Measurements from ENCODE around the gene ITPA.

DNA sequence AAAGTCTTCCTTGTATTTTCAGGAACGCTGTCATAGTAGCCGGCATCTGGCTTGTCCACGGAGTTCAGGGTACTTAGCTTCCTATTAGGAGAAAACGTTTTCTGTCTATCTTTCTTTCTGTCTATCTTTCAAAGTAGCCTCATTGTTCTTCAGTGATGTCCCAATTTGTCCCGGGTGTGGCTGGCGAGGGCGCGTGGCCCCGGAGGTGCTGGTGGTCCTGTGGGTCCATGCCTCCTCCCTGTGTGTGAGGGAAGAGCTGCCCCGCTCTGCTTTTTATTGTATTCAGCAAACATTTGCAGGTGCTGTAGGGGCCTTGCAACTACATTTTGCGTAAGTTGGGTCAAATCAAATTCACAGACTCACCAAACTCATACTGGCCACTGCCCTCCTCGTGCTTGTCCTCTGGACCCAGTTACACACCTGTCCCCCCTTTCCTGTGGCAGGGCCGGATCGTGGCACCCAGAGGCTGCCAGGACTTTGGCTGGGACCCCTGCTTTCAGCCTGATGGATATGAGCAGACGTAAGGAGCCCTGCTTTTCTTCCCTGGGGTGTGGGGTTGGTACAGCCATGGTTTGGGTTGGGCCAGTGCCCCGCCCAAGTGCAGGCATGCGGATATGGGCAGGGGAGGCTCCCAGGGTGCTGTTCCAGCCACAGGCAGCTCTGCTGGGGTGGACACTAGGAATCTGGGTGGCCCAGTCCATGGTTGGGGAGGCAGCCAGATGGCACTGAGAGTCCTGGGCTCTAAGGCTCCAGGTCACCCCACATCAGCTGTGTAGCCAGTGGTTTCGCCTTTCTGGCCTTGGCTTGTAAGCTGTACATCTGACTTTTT lies 12.3 kb downstream of the ITPA start:
- TF ChIP-seq, protein P1, sequence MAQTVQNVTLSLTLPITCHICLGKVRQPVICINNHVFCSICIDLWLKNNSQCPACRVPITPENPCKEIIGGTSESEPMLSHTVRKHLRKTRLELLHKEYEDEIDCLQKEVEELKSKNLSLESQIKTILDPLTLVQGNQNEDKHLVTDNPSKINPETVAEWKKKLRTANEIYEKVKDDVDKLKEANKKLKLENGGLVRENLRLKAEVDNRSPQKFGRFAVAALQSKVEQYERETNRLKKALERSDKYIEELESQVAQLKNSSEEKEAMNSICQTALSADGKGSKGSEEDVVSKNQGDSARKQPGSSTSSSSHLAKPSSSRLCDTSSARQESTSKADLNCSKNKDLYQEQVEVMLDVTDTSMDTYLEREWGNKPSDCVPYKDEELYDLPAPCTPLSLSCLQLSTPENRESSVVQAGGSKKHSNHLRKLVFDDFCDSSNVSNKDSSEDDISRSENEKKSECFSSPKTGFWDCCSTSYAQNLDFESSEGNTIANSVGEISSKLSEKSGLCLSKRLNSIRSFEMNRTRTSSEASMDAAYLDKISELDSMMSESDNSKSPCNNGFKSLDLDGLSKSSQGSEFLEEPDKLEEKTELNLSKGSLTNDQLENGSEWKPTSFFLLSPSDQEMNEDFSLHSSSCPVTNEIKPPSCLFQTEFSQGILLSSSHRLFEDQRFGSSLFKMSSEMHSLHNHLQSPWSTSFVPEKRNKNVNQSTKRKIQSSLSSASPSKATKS (CRISPR knock-in tag; IDR thresholded peaks at IDR 0.05): no peak
- TF ChIP-seq, protein P2, sequence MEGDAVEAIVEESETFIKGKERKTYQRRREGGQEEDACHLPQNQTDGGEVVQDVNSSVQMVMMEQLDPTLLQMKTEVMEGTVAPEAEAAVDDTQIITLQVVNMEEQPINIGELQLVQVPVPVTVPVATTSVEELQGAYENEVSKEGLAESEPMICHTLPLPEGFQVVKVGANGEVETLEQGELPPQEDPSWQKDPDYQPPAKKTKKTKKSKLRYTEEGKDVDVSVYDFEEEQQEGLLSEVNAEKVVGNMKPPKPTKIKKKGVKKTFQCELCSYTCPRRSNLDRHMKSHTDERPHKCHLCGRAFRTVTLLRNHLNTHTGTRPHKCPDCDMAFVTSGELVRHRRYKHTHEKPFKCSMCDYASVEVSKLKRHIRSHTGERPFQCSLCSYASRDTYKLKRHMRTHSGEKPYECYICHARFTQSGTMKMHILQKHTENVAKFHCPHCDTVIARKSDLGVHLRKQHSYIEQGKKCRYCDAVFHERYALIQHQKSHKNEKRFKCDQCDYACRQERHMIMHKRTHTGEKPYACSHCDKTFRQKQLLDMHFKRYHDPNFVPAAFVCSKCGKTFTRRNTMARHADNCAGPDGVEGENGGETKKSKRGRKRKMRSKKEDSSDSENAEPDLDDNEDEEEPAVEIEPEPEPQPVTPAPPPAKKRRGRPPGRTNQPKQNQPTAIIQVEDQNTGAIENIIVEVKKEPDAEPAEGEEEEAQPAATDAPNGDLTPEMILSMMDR (CRISPR knock-in tag; IDR thresholded peaks at IDR 0.05): no peak
- TF ChIP-seq FOSL2 (CRISPR knock-in tag; IDR thresholded peaks at IDR 0.05): no peak
- TF ChIP-seq ZNF230 (CRISPR knock-in tag; IDR thresholded peaks at IDR 0.05): no peak
- no peak for TF ChIP-seq ZNF670 (CRISPR knock-in tag; IDR thresholded peaks at IDR 0.05; ENCODE audit: borderline replicate concordance)
- TF ChIP-seq, protein P3, sequence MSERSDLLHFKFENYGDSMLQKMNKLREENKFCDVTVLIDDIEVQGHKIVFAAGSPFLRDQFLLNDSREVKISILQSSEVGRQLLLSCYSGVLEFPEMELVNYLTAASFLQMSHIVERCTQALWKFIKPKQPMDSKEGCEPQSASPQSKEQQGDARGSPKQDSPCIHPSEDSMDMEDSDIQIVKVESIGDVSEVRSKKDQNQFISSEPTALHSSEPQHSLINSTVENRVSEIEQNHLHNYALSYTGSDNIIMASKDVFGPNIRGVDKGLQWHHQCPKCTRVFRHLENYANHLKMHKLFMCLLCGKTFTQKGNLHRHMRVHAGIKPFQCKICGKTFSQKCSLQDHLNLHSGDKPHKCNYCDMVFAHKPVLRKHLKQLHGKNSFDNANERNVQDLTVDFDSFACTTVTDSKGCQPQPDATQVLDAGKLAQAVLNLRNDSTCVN (CRISPR knock-in tag; IDR thresholded peaks at IDR 0.05; ENCODE audit: borderline replicate concordance): no peak
- TF ChIP-seq, protein P4, sequence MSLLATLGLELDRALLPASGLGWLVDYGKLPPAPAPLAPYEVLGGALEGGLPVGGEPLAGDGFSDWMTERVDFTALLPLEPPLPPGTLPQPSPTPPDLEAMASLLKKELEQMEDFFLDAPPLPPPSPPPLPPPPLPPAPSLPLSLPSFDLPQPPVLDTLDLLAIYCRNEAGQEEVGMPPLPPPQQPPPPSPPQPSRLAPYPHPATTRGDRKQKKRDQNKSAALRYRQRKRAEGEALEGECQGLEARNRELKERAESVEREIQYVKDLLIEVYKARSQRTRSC (CRISPR knock-in tag; IDR thresholded peaks at IDR 0.05; ENCODE audit: low read depth): no peak
- TF ChIP-seq RFX5 (IDR thresholded peaks at IDR 0.05; ENCODE audit: low read depth, low read length): no peak
- TF ChIP-seq ZNF652 (CRISPR knock-in tag; IDR thresholded peaks at IDR 0.05; ENCODE audit: borderline replicate concordance, low read depth): no peak
- TF ChIP-seq NCOA2 (CRISPR knock-in tag; IDR thresholded peaks at IDR 0.05): no peak
- TF ChIP-seq ZIK1 (CRISPR knock-in tag; IDR thresholded peaks at IDR 0.05; ENCODE audit: borderline replicate concordance, low read depth): no peak; the same call in 1 of the 2 replicates
- TF ChIP-seq ZNF605 (CRISPR knock-in tag; IDR thresholded peaks at IDR 0.05): no peak
- TF ChIP-seq, protein P5, sequence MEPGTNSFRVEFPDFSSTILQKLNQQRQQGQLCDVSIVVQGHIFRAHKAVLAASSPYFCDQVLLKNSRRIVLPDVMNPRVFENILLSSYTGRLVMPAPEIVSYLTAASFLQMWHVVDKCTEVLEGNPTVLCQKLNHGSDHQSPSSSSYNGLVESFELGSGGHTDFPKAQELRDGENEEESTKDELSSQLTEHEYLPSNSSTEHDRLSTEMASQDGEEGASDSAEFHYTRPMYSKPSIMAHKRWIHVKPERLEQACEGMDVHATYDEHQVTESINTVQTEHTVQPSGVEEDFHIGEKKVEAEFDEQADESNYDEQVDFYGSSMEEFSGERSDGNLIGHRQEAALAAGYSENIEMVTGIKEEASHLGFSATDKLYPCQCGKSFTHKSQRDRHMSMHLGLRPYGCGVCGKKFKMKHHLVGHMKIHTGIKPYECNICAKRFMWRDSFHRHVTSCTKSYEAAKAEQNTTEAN (CRISPR knock-in tag; conservative IDR thresholded peaks at IDR 0.05): no peak
- no peak for TF ChIP-seq POLR2AphosphoS5 (IDR thresholded peaks at IDR 0.05; ENCODE audit: low read depth, low read length)

All from HepG2 (cell line).